ENCODE measurements around the gene RAPGEF4. TPM values are rescaled to one million over a fixed set of nuclear protein-coding genes. Genes with fewer than 3 reads are reported as not detected.
"Not testable (repeated sequence)": the region's sequence is repeated elsewhere in the genome, so short reads cannot be mapped to it uniquely, and the experiment has no call there.

RAPGEF4 gene
- polyA plus RNA-seq, 10 donors: 1.5 to 6.1 (median 3.4) TPM

GRCh38 chr2:173092844-173093402 lies 357.3 kb downstream of the RAPGEF4 start:
- DNase-seq: no peak

- DNase-seq: not testable (repeated sequence)
These were observed 358.0 kb downstream of the RAPGEF4 start for GRCh38 chr2:173093617-173094016.

DNA sequence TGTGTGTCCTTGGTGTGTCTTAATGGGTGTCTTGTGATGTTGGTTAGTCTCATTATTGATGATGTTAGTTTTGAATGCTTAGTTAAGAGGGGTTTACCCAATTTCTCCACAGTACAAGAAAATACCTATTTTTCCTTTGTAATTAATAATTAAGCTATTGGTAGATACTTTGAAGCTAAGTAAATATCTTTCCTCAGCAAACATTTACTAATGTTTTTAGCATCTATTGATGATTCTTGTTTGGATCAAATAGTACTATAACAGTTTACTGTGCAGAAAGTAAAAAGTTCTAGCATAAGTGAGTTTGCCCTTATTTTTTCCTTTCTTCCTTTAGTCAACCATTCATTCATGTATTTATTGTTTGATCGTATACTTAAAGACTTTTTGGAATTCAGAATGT lies 359.1 kb downstream of the RAPGEF4 start:
- no peak for DNase-seq

DNA sequence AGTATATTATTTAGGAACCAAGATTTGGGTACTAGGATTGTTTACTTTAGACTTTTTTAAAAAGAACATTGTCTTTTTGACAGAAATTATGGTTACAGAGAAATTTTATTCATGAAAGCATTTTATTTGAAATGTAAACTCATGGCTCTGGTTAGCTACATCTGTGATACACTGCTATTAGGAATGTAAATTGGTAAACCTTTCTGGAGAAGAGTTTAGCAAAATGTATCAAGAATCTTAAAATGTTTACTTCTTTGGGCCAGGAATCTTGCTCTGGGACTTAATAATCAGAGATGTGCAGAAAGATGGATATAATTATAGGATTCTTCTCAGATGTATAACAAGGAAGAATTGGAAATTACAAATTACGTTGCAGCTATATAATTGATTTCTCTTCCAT lies 359.7 kb downstream of the RAPGEF4 start:
- no peak for DNase-seq

DNA sequence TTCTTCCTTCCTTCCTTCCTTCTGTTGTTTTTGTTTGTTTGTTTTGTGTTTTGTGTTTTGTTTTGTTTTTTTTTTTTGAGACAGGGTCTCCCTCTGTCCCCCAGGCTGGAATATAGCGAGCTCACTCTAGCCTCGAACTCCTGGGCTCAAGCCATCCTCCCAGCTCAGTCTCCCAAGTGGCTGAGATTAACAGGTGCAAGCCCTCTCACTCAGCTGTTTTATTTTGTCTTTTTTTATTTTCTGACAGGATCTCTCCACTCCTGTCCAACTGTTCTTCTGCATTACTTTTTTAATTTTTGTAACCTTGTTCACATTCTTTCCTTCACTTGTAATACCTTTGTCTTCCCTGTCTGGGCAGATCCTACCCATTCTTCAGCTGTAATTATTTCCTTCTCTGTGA lies 363.6 kb downstream of the RAPGEF4 start:
- no peak for DNase-seq

GRCh38 chr2:173099804-173100203 lies 364.2 kb downstream of the RAPGEF4 start:
- no peak for DNase-seq

- DNase-seq: no peak
These were observed 366.0 kb downstream of the RAPGEF4 start for GRCh38 chr2:173101687-173102086.

Other genes with a start within 250 kb of the RAPGEF4 start
- 10 to 100 TPM; 10.2 to 42.3 (median 23.3) TPM for gene PDK1, start 179.8 kb upstream of the RAPGEF4 start, polyA plus RNA-seq (ENCODE audit: insufficient read length in 10 of 10)